ENCODE data around the gene RBM15.

The RBM15 gene

GRCh38 chr1:110356379-110356778 is 17.2 kb downstream of the RBM15 start:
- DNase-seq, result no peak

GRCh38 chr1:110360431-110360830 is 21.3 kb downstream of the RBM15 start:
- no peak for DNase-seq

GRCh38 chr1:110361856-110362255 is 22.7 kb downstream of the RBM15 start:
- DNase-seq, result no peak

DNA sequence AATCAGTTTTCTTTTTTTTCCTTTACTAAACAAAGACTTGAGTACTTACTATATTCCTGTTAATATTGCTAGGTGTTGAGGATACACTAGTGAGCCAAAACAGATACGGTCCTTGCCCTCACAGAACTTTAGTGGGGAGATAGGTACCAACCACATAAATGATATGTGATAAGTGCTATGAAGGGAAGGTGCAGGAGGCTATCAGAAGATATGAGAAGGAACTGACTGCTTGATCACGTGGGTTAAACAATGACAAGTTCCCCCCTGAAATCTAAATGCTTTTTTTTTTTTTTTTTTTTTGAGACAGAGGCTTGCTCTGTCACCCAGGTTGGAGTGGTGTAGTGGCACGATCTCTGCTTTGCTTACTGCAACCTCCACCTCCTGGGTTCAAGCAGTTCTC is 25.0 kb downstream of the RBM15 start:
- DNase-seq, result no peak

GRCh38 chr1:110370827-110371226 is 31.6 kb downstream of the RBM15 start:
- no peak for DNase-seq

GRCh38 chr1:110375490-110375889 is 36.3 kb downstream of the RBM15 start:
- DNase-seq, result no peak

DNA sequence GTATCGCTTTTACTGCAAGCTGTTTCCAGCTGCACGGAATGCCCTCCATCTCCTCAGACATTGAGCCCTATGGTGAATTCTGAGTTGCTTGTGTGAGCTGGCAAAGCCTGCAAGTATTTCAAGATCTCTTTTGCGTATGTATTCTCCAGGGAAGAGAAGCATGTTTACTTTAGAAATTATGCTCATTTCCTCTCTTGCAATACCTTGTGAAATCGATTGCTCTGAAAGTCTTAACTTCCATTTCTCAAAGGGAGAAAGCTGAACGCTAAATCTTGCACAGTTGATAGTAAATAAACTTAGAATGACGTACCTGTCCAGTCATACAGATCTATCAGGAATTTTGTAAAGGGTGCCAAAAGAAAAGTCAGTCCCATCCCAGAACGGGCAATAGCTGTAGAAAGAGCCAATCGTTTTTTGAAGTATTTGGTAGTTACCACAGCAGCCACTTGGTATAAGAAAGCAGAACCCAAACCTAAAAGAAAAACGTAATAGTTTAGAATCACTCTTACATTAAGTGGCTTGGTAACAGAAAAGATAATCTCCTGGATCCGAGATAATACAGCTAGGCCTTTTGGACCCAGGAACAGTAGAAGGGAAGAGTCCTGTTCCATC is 41.6 kb downstream of the RBM15 start:
- DNase-seq, result no peak

- DNase-seq, result no peak
Observed at GRCh38 chr1:110383251-110383990, 44.2 kb downstream of the RBM15 start.

GRCh38 chr1:110384581-110385321 is 45.6 kb downstream of the RBM15 start:
- DNase-seq, result peak in 1 of 2 donors; percentile 66

GRCh38 chr1:110385369-110385768 is 46.2 kb downstream of the RBM15 start:
- DNase-seq, result no peak

GRCh38 chr1:110387048-110387754 is 48.0 kb downstream of the RBM15 start:
- DNase-seq, result no peak

- no peak for DNase-seq
Observed at GRCh38 chr1:110390096-110390495, 50.9 kb downstream of the RBM15 start.

DNA sequence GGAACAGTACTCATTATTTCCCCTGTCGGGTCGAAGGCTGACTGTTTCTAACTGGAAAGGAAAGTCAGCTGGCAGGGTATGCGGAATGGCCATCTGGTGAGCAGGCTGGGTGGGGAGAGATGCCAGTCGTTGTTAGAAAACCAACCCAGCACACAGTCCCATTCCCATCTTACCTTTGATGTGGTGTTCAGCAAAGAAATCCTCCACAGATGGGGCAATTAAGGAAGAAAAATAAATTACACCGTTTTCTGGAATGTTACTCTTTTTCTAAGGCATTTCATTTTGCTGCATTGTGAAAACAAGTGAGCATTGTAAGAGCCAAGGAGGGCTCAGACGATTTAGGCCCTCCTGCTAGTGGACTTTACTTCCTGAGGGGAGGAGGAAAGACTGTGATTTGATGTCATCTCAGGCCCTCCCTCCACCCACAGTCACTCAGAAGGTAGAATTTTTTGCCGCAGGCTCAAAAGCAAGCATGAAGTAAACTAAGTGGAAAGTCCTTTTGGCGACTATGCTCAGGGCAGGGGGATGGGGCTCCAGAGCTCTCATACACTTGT is 51.6 kb downstream of the RBM15 start, which contains the start of gene SLC16A4:
SLC16A4 (minus strand) TSS at position 335 of the 554 bp plus-strand sequence. CDS start 1,703 bp downstream, outside the sequence.
- DNase-seq, result no peak

- no peak for DNase-seq
Observed at GRCh38 chr1:110393286-110393685, 54.1 kb downstream of the RBM15 start.

DNA sequence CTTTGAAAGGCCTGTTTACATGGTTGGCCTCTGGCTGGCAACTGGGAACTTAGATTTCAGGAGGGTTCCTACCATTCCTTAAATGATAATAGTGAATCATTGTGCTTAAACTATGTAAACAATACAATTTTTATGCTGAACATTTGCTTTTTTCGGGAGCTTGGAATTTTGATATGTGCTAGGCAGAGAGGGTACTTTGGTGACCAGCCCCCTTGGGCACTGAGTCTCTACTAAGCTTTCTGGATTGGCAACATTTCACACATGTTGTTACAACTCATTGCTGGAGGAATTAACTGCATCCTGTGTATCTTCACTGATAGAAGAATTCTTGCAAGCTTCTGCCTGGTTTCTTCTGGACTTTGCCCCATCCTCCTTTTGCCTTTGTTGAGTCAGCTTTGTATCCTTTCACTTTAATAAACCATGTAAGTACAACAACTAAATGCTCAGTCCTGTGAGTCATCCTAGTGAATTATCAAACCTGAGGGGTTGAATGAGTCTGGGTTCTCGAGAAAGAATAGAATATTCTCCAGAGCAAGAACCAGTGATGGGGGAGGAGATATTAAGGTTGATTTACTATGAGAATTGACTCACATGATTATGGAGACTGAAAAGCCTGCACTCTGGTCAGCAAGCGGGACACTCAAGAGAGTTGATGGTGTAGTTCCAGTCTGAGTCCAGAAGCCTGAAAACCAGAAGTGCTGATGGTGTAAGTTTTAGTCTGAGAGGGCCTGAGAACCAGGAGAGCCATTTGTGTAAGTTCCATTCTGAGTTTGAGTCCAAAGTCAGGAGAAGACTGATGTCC is 54.7 kb downstream of the RBM15 start:
- DNase-seq, result no peak

- DNase-seq, result no peak
Observed at GRCh38 chr1:110394493-110394820, 55.3 kb downstream of the RBM15 start.
